GM18909 (cell line): ENCODE measurements around the gene CEP20.
"Not testable (repeated sequence)": the region's sequence is repeated elsewhere in the genome, so short reads cannot be mapped to it uniquely, and the experiment has no call there.

Experiments used
- ATAC-seq: cut with Tn5 transposase; IDR thresholded peaks from one replicate; pipeline ENCODE4 v1.9.1; 2021; ENCODE audit warnings: mild to moderate bottlenecking; ENCODE audit not compliant: unreplicated experiment, poor library complexity

Gene CEP20, protein sequence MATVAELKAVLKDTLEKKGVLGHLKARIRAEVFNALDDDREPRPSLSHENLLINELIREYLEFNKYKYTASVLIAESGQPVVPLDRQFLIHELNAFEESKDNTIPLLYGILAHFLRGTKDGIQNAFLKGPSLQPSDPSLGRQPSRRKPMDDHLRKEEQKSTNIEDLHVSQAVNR

DNA sequence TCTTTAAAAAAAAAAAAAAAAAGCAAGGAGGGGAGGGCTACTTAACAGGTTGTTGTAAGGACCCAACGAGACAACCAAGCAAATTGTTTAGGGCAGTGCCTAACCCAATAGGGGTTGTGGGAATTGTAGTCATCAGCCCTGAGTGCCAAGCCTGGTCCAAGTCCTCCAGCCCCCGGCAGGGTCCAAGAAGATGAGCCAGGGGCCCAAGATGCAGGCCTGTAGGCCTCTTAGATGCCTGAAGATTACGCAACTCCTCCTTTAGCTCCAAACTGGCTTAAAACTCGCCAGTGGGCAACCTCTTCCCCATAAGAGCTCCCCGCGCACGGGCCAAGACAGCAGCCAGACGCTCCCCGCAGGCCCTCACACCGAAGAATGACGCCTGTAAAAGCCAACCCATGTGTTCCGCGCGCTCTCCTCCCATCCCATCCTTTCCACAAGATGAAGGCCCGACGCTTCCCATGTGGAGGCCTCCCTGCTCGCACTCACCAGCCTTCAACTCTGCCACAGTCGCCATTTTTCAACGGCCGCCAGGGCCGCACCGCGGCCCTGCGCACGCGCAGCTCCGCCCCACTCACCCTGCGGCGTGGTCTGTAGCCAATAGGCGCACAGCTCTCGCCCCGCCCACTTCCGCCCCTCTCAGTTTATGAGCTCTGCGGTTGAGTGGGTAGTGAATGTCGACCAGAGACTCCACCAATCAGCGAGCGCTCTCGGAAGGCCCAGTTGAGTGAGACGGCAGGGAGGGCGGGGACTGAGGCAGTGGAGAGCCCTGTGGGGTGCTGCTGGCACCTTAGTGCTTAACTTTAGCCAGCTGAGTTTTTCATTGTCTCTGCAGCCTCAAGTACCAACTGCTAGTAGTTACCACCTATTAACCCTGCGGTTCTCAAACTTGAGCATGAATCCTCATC is at the start of gene CEP20:
Gene CEP20, minus strand, starts transcription at position 532 of the 905 bp plus-strand sequence. Its CDS starts 18 bp downstream, at position 514.
- peak; percentile 95 for ATAC-seq

DNA sequence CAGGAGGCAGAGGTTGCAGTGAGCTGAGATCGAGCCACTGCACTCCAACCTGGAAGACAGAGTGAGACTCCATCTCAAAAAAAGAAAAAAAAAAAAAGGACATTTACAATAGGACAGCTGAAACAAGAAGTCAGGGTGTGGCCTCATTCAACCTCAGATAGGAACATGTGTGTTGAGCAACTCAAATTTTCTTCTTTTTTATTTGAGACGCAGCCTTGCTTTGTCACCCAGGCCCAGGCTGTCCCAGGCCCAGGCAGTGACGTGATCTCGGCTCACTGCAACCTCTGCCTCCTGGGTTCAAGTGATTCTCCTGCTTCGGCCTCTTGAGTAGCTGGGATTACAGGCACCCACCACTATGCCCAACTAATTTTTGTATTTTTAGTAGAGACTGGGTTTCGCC is 48.4 kb upstream of the CEP20 start:
- not testable (repeated sequence) for ATAC-seq

DNA sequence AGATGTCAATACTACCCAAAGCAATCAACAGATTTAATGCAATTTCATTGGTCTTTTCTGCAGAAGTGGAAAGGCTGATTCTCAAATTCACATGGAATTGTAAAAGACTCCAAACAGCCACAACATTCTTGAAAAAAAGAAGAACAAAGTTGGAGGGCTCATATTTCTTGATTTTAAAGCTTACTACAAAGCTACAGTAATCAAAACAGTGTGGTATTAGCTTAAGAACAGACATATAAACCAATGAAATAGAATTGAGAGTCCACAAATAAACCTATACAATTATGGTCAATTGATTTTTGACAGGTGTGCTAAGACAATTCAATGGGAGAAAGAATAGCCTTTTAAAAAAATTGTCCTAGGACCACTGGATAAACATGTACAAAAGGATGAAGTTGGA is 46.6 kb upstream of the CEP20 start:
- no peak for ATAC-seq

DNA sequence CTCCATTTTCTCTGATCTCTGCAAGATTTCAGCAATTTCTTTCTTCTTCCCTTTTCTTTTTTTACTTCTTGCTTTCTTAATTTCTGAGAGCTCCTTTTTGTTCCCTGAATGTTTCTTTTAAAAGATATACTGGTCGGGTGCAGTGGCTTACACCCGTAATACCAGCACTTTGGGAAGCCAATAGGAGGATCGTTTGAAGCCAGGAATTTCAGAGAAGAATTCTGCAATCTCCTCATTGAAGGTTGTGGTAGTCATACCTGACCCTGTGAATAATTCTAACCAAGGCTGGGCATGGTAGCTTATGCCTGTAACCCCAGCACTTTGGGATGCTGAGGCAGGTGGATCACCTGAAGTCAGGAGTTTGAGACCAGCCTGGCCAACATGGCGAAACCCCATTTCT is 45.4 kb upstream of the CEP20 start:
- no peak for ATAC-seq

DNA sequence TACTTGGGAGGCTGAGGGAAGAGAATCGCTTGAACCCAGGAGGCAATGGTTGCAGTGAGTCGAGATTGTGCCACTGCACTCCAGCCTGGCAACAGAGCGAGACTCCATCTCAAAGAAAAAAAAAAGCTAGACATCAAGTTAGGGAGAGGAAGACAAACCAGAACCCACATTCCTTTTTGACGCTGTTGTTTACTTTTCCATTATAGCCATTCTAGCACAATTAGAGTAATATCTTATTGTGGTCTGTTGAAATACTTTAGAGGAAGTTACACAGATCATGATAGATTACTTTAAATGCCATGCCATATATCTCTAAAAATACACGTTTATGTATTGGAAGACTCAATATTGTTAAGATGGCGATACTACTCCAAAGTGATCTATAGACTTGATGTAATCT is 44.5 kb upstream of the CEP20 start:
- ATAC-seq = no peak

DNA sequence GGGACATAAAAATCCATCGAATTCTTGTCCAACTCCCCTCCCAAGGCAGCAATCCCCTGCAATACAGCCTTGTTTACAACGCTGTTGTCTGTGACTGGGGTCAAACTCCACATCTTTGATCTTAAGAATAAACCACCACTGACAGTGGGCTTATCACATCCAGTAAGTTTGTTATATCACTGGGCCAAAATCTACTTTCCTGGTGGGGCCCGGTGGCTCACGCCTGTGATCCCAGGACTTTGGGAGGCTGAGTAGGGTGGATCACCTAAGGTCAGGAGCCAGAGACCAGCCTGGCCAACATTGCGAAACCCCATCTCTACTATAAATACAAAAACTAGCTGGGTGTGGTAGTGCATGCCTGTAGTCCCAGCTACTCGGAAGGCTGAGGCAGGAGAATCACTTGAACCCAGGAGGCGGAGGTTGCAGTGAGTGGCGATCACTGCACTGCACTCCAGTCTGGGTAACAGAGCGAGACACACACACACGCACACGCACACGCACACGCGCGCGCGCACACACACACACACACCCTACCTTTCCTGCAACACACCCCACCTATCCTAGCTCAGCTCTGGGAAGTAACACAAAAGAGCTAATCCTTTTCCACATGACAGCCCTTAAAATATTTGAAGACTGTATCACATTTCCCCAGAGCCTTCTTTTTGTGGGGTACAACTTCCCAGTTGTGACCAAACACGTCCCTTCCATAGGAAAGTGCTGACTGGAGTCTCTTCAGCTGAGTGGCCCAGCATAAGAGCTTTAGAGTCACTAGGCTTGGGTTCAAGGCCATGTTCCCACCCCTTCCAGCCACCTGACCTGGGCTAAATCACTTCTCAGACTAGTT is 40.1 kb upstream of the CEP20 start:
- no peak for ATAC-seq

DNA sequence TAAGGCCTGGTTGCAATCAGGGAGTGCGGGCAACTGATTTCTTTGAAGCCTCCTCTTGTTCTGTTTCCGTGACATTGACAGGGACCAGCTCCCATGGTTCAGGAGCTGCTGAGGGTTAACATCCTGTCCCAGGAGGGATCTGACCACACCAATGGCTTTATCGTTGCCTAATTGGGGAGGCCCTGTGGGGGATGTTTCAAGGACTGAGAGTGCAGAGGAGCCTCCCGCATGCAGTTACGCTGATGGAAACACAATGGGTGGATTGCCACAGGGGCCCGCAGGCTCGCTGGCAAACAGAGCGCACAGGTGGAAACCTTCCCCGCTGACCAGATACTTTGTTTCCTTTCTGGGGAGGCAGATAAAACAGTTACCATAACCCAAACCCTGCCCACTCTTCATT is 37.2 kb upstream of the CEP20 start:
- no peak for ATAC-seq

DNA sequence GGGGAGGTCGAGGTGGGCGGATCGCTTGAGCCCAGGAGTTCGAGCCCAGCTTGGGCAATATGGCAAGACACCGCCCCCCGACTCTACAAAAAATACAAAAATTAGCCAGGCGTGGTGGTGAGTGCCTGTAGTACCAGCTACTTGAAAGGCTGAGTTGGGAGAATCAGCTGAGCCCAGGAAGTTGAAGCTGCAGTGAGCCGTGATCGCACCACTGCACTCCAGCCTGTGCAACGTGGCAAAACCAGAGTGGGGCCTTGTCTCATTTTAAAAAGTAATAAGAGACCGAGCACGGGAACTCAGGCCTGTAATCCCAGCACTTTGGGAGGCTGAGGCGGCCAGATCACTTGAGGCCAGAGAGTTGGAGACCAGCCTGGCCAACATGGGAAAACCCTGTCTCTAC is 36.6 kb upstream of the CEP20 start:
- ATAC-seq = no peak

DNA sequence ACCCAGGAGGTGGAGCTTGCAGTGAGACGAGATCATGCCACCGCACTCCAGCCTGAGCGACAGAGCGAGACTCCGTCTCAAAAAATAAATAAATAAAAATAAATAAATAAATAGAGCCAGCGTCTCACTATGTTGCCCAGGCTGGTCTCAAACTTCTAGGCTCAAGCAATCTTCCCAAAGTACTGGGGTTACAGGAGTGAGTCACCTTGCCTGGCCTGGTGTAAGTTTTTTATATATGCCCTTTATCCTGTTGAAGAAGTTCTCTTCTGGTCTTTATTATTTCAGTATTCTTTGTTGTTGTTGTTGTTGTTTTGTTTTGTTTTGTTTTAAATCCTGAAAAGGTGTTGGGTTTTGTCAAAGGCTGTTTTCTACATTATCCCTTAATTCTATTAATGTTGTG is 30.9 kb upstream of the CEP20 start:
- ATAC-seq = no peak

DNA sequence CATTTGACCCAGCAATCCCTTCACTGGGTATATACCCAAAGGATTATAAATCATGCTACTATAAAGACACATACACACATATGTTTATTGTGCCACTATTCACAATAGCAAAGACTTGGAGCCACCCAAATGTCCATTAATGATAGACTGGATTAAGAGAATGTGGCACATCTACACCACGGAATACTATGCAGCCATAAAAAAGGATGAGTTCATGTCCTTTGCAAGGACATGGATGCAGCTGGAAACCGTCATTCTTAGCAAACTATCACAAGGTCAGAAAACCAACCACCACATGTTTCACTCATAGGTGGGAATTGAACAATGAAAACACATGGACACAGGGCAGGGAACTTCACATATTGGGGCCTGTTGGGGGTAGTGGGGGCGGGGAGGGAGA is 29.9 kb upstream of the CEP20 start:
- not testable (repeated sequence) for ATAC-seq

DNA sequence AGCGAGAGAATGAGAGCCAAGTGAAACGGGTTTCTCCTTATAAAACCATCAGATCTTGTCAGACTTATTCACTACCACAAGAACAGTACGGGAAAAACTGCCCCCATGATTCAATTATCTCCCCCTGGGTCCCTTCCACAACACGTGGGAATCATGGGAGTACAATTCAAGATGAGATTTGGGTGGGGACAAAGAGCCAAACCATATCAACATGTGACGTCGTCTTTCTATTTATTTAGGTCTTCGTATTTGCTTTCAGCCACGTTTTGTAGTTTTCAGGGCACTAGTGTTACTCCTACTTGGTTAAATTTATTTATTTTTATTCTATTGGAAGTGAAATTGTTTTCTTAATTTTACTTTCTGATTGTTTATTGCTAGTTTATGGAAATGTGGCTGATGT is 27.9 kb upstream of the CEP20 start:
- no peak for ATAC-seq

DNA sequence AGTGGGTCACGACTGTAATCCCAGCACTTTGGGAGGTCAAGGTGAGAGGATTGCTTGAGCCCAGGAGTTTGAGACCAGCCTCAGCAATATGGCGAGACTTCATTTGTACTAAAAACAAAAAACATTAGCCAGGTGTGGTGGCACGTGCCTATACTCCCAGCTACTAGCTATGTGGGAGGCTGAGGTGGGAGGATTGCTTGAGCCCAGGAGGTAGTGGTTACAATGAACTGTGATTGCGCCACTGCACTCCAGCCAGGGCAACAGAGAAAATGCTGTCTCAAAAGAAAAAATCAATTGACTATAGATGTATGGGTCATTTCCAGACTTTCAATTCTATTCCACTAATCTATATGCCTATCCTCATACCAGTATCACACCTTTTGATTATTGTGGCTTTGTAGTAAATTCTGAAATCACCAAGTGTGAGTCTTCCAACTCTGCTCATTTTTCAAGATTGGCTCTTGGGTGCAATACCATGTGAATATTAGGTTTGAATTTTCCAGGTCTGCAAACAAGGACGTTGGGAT is 27.2 kb upstream of the CEP20 start:
- ATAC-seq = no peak

DNA sequence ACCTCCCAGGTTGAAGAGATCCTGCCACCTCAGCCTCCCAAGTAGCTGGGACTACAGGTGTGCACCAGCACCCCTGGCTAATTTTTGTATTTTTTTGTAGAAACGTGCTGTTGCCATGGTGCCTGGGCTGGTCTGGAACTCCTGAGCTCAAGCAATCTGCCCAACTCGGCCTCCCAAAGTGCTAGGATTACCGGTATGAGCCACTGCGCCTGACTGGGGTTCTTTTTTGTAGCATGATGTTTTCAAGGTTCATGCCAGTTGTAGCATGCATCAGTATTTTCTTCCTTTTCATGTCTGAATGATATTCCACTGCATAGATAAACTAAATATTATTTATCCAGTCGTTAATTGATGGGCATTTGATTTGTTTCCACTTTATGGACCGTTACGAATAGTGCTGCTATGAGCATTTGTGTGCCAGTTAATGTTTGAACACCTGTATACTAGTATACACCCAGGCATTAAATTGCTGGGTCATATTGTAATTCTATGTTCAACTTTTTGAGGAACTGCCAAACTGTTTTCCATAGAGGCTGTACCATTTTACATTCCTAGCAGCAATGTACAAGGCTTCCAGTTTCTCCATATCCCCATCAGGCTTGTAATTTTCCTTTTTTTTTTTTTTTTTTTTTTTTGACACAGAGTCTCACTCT is 24.8 kb upstream of the CEP20 start:
- no peak for ATAC-seq

DNA sequence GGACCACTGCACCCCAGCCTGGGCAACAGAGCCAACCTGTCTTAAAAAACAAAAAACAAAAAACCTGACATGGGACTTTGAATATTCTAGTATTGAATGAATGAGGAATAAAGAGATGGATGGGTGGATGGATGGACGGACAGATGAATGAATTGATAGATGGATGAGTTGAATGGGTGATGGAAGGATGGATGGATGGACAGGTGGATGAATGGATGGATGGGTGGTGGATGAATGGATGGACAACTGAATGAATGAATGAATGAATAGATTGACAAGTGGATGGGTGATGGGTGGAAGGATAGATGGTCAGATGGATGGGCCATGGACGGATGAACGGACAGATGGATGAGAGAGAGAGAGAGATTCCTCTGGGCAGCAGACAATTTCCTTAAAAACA is 22.8 kb upstream of the CEP20 start:
- no peak for ATAC-seq

DNA sequence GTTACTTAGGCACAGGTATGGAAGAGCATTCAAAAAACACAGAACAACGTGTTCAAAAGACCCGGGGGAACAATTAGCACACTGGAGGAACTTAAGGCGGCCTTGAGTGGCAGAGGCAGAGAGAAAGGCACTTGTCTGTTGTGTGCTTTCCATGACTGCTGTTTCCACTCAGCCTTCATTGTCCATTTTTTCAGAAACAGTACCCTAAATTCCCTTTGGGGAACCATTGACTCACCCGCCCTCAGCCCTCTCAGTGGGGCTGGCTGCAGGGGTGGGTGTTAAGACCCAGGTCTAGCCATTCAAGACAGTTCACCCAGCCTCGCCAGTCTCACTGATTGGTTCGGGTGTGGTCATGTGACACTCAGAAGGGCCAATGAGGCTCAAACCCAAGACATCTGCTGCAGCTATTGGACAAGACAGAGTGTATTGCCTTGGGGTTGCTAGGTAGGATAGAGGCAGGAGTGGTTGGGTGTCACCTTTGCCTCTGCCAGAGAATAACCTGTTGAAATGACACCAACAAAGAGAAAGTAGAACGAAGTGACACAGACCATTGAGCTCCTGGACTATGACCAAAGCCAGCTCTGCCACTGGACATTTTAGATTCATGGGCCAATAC is 19.6 kb upstream of the CEP20 start:
- peak; percentile 99 for ATAC-seq

DNA sequence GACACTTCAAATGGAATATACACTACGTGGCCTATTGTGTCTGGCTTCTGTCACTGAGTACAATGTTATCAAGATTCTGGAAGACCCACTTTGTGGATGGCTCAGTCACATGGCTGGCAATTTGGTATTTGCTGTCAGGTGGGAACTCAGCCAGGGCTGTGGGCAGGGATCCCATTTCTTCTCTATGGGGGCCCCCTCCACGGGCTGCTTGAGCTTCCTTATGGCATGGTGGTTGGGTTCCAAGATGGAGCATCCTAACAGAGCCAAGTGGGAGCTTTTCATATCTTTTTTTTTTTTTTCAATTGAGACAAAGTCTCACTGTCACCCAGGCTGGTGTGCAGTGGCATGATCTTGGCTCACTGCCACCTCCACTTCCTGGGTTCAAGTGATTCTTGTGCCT is 18.0 kb upstream of the CEP20 start:
- no peak for ATAC-seq

DNA sequence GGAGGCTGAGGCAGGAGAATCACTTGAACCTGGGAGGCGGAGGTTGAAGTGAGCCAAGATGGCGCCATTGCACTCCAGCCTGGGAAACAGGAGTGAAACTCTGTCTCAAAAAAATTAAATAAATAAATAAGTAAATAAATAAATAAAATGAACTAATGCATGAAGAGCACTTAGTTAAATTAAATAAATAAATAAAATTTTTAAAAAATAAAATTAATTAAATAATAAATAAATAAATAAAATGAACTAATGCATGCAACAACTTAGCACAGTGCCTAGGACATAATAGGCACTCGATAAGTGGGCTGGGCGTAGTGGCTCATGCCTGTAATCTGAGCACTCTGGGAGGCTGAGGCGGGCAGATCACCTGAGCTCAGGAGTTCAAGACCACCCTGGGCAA is 15.6 kb upstream of the CEP20 start:
- no peak for ATAC-seq

DNA sequence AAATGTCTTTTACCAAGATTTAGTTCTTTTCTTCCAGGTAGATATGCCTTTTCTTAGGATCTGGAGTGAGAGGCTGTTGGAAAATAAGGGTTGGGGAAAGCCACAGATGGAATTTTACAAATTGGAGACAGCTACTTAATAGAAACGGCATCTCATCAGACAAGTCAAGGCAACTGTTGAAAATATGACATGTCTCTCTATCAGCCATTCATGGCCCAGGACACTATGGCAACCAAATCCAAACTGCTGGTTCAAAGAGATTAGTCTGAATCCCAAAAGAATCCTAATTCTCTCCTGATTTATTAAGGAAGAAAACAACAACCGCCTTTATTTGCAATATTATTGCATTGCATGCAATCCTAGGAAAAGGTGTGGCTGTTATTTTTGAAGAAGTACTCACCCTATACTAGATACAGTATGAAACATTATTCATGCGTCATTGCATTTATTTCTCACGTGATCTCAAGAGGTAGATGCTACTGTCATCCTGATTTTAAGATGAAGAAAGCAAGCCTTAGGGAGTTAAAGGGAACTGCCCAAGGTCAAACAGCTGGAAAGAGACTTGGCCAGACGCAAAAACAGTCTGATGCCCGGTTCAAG is 12.6 kb upstream of the CEP20 start:
- no peak for ATAC-seq

DNA sequence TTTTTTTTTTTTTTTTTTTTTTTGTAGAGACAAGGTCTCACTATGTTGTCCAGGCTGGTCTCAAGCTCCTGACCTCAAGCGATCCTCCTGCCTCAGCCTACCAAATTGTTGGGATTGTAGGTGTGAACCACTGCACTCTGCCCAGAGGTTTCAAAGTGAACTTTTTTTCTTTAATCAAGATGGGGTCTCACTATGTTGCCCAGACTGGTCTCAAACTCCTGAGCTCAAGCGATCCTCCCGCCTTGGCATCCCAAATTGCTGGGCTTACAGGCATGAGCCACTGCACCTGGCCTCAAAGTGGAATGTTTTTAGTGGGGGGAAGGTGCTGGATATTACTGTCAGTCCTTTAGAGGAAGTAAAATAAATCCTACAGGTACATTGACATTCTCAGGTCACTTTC is 12.0 kb upstream of the CEP20 start:
- no peak for ATAC-seq
